ENCODE data around the gene CBLN3.

Gene CBLN3

DNA sequence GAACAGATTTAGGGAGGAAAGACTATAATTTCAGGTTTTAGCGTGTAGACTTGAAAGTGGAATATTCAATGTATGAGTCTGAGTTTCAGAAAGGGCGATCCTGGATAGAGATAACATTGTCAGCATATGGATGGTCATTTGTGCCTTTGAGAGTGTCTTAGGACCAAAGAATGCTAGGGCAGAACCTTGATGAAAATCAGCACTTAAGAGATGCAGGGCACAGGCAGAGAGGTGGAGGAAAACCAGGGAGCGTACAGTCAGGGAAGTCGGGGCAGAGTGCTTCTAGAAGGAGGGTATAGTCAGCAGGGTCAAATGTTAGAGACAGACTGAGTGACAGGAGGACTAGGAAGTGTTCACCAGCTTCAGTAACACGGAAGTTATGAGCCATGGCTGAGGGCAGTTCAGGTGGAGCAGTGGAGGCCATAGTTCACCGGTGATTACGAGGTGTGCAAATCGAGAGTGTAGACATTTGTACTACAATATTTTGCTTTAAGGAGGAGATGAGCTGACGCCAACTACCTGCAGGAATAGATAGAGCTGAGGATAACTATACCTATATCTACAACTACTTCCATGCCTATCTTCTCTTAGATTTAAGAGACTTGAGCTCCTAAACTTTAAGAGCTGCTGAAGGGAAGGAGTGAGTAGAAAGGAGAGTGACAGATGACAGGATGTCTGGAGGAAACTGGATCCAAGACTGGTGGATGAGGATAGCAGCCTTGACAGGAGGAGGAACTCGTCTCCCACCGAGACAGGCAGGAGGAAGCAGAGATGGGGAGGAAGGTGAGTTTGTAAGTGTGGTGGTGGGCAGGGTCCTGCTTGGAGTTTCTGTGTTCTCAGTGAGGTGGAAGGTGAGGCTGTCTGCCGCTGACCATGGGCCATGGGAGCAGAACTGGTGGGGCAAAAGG is 6.5 kb downstream of the CBLN3 start:
- Histone ChIP-seq H3K4me3 (ENCODE audit: extremely low read depth, insufficient read depth, low read length, poor library complexity, severe bottlenecking) (no peak overlapping the region), H3K36me3 (ENCODE audit: control insufficient read depth, insufficient read depth, low read length) (no peaks in the 10 kb centered on the region), H3K4me1 (ENCODE audit: control insufficient read depth, insufficient read depth, low read length, poor library complexity, severe bottlenecking) (no peaks in the 10 kb centered on the region), H3K9me3 (ENCODE audit: control insufficient read depth, low read length) (no peaks in the 10 kb centered on the region), H3K27ac (ENCODE audit: low read depth, low read length, severe bottlenecking) (no peak overlapping the region)
- WGBS, 2 experiments (ENCODE audit: insufficient coverage in 2 of 2), result 86 to 93% methylated on average over 7 to 10 of the region's 12 CpGs

DNA sequence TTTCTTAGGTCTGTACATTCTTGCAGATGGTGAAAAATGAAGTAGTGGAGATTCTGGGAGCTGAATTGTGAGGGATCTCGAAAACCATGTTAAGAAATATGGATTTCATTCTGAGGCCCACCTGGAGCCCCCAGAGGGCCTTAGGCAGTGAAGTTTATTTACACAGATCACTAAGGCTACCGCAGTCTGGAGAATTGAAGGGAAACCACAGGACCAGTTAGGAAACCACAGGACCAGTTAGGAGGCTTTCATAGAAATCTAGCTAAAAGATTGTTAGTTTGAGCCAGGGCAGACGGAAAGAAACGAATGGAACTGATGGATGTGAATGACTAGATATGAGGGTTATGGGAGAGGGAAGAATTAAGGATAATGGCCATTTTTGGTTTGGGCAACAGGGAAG is 7.2 kb downstream of the CBLN3 start:
- H3K9me3 ChIP-seq (ENCODE audit: control insufficient read depth, low read length), result no peaks in the 10 kb centered on the region
- H3K27ac ChIP-seq (ENCODE audit: low read depth, low read length, severe bottlenecking), result no peak overlapping the region
- WGBS, 2 experiments (ENCODE audit: insufficient coverage in 2 of 2), result 93 to 98% methylated on average over 4 of the region's 4 CpGs
- no peak overlapping the region for H3K4me3 ChIP-seq (ENCODE audit: extremely low read depth, insufficient read depth, low read length, poor library complexity, severe bottlenecking)
- H3K4me1 ChIP-seq (ENCODE audit: control insufficient read depth, insufficient read depth, low read length, poor library complexity, severe bottlenecking), result no peaks in the 10 kb centered on the region
- H3K36me3 ChIP-seq (ENCODE audit: control insufficient read depth, insufficient read depth, low read length), result no peaks in the 10 kb centered on the region

DNA sequence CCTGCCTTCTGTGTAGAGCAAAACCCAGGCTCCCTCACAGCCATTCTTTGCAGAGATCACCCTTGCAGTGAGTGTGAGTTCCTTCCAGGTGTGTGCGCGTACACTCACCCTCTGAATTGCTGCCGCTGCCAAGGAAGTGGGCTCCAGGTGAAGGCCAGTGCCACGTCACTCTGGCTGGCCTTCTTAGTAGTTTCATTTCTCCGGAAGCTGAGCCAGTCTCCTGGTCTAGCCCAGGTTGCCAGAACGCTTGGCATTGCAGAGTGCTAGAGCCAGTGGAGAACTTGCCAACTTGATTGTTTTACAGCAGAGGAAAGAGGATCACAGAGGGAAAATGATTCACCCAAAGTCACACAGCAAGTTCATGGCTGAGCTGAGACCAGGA is 11.0 kb downstream of the CBLN3 start:
- WGBS, 2 experiments (ENCODE audit: insufficient coverage in 2 of 2), result 90 to 95% methylated on average over 3 to 6 of the region's 6 CpGs
- Histone ChIP-seq H3K36me3 (ENCODE audit: control insufficient read depth, insufficient read depth, low read length) (peaks cover 12% of the 10 kb centered on the region), H3K4me1 (ENCODE audit: control insufficient read depth, insufficient read depth, low read length, poor library complexity, severe bottlenecking) (no peaks in the 10 kb centered on the region), H3K27ac (ENCODE audit: low read depth, low read length, severe bottlenecking) (no peak overlapping the region), H3K9me3 (ENCODE audit: control insufficient read depth, low read length) (no peaks in the 10 kb centered on the region), H3K4me3 (ENCODE audit: extremely low read depth, insufficient read depth, low read length, poor library complexity, severe bottlenecking) (no peak overlapping the region)

DNA sequence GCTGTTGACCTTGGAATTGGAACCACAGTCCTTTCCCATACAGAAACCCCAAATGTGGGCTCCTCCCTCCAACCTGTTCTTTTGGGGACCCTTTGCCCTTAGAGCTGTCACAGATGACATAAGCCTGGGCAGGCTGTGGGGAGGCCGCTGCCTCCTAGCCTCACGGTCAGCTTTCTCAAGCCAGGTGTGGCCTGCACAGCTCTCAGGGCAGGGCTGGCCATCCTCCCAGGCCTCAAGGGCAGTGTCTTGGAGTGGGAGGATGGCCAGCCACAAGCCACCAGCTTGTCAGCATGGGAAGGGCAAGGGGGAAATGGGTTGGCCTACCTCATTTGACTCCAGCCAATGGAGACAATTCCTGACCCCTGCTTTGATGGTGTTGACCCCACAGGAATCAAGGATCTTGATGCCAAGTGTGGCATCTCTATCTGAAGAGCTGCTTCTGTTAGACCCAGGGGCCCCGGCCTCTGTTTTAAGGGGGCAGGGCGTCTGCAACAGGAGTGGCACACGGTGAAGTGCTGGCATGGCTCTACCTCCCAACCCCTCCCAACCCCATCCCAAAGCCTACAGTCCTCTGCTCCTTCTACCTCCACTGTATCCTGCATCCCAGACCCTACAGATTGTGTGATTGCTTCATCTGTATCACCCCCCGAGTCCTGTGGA is 11.5 kb downstream of the CBLN3 start:
- Histone ChIP-seq H3K4me3 (ENCODE audit: extremely low read depth, insufficient read depth, low read length, poor library complexity, severe bottlenecking) (no peak overlapping the region), H3K9me3 (ENCODE audit: control insufficient read depth, low read length) (no peaks in the 10 kb centered on the region), H3K27ac (ENCODE audit: low read depth, low read length, severe bottlenecking) (no peak overlapping the region), H3K4me1 (ENCODE audit: control insufficient read depth, insufficient read depth, low read length, poor library complexity, severe bottlenecking) (no peaks in the 10 kb centered on the region), H3K36me3 (ENCODE audit: control insufficient read depth, insufficient read depth, low read length) (peaks cover 17% of the 10 kb centered on the region)
- 87 to 93% methylated on average over 5 to 6 of the region's 6 CpGs for WGBS, 2 experiments (ENCODE audit: insufficient coverage in 2 of 2)

DNA sequence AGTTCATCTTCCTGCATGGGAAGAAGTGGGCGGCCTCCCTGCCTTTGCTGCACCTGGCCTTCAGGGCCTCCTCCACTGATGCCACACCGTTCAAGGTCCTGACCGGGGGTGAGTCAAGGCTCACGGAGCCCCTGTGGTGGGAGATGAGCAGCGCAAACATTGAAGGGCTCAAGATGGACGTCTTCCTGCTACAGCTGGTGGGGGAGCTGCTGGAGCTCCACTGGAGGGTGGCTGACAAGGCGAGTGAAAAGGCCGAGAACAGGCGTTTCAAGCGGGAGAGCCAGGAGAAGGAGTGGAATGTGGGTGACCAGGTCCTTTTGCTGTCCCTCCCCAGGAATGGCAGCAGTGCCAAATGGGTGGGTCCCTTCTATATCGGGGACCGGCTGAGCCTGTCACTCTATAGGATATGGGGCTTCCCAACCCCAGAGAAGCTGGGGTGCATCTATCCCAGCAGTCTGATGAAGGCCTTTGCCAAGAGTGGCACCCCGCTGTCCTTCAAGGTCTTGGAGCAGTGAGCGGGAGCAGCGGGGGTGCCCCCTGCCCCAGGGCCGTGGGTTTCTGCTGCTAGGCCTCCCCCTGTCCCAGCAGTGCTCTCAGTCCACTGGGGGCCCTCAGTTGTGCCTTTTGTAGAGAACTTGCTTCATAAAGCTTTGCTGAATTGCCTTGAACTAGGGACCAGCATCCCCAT is 12.4 kb downstream of the CBLN3 start:
- no peaks in the 10 kb centered on the region for H3K9me3 ChIP-seq (ENCODE audit: control insufficient read depth, low read length)
- no peaks in the 10 kb centered on the region for H3K4me1 ChIP-seq (ENCODE audit: control insufficient read depth, insufficient read depth, low read length, poor library complexity, severe bottlenecking)
- no peak overlapping the region for H3K4me3 ChIP-seq (ENCODE audit: extremely low read depth, insufficient read depth, low read length, poor library complexity, severe bottlenecking)
- WGBS, 2 experiments (ENCODE audit: insufficient coverage in 2 of 2), result 89 to 97% methylated on average over 16 of the region's 16 CpGs
- no peak overlapping the region for H3K27ac ChIP-seq (ENCODE audit: low read depth, low read length, severe bottlenecking)
- peaks cover 24% of the 10 kb centered on the region for H3K36me3 ChIP-seq (ENCODE audit: control insufficient read depth, insufficient read depth, low read length)

DNA sequence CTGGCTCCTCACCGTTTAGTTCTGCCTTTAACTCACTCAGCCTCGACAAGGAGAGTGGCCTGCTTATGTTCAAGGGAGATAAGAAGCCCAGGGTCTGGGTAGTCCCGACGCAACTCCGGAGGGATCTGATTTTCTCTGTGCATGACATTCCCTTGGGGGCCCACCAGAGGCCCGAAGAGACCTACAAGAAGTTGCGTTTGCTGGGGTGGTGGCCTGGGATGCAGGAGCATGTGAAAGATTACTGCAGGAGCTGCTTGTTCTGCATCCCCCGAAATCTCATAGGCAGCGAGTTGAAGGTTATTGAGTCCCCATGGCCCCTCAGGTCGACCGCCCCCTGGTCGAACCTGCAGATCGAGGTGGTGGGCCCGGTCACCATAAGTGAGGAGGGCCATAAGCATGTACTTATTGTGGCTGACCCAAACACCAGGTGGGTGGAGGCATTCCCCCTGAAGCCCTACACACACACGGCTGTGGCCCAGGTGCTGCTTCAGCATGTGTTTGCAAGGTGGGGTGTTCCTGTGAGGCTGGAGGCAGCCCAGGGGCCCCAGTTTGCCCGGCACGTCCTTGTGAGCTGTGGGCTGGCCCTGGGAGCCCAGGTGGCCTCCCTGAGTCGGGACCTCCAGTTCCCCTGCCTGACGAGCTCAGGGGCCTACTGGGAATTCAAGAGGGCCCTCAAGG is 13.1 kb downstream of the CBLN3 start:
- WGBS, 2 experiments (ENCODE audit: insufficient coverage in 2 of 2), result 94% methylated on average over 18 of the region's 19 CpGs
- no peaks in the 10 kb centered on the region for H3K4me1 ChIP-seq (ENCODE audit: control insufficient read depth, insufficient read depth, low read length, poor library complexity, severe bottlenecking)
- H3K36me3 ChIP-seq (ENCODE audit: control insufficient read depth, insufficient read depth, low read length), result peaks cover 30% of the 10 kb centered on the region
- no peak overlapping the region for H3K27ac ChIP-seq (ENCODE audit: low read depth, low read length, severe bottlenecking)
- no peaks in the 10 kb centered on the region for H3K9me3 ChIP-seq (ENCODE audit: control insufficient read depth, low read length)
- H3K4me3 ChIP-seq (ENCODE audit: extremely low read depth, insufficient read depth, low read length, poor library complexity, severe bottlenecking), result no peak overlapping the region

DNA sequence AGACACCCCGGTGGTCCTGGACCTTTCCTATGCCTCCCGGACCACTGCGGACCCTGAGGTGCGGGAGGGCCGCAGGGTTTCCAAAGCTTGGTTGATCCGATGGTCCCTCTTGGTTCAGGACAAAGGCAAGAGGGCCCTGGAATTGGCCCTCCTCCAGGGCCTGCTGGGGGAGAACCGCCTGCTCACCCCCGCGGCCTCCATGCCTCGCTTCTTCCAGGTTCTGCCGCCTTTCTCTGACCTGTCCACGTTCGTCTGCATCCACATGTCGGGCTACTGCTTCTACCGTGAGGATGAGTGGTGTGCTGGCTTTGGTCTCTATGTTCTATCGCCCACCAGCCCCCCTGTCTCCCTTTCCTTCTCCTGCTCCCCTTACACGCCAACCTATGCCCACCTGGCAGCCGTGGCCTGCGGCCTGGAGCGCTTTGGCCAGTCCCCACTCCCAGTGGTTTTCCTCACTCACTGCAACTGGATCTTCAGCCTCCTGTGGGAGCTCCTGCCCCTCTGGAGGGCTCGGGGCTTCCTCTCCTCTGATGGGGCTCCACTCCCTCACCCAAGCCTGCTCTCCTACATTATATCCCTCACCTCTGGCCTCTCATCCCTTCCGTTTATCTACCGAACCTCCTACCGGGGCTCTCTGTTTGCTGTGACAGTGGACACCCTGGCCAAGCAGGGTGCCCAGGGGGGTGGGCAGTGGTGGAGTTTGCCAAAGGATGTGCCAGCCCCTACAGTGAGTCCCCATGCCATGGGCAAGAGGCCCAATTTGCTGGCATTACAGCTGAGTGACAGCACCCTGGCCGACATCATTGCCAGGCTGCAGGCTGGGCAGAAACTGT is 13.8 kb downstream of the CBLN3 start:
- 95% methylated on average over 19 of the region's 25 CpGs for WGBS, 2 experiments (ENCODE audit: insufficient coverage in 2 of 2)
- peaks cover 36% of the 10 kb centered on the region for H3K36me3 ChIP-seq (ENCODE audit: control insufficient read depth, insufficient read depth, low read length)
- no peak overlapping the region for H3K27ac ChIP-seq (ENCODE audit: low read depth, low read length, severe bottlenecking)
- no peaks in the 10 kb centered on the region for H3K9me3 ChIP-seq (ENCODE audit: control insufficient read depth, low read length)
- H3K4me1 ChIP-seq (ENCODE audit: control insufficient read depth, insufficient read depth, low read length, poor library complexity, severe bottlenecking), result no peaks in the 10 kb centered on the region
- H3K4me3 ChIP-seq (ENCODE audit: extremely low read depth, insufficient read depth, low read length, poor library complexity, severe bottlenecking), result no peak overlapping the region

DNA sequence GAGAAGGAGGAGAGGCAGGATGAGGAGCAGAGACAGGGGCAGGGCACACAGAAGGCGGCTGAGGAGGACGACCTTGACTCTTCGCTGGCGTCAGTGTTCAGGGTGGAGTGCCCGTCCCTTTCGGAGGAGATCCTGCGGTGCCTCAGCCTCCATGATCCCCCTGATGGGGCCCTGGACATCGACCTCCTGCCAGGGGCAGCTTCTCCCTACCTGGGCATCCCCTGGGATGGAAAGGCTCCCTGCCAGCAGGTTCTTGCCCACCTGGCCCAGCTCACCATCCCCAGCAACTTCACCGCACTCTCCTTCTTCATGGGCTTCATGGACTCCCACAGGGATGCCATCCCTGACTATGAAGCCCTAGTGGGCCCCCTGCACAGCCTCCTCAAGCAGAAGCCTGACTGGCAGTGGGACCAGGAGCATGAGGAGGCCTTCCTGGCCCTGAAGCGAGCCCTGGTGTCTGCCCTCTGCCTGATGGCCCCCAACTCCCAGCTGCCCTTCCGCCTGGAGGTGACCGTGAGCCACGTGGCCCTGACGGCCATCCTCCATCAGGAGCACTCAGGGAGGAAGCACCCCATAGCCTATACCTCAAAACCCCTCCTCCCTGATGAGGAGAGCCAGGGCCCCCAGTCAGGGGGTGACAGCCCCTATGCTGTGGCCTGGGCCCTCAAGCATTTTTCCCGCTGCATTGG is 14.6 kb downstream of the CBLN3 start:
- Histone ChIP-seq H3K9me3 (ENCODE audit: control insufficient read depth, low read length) (no peaks in the 10 kb centered on the region), H3K4me3 (ENCODE audit: extremely low read depth, insufficient read depth, low read length, poor library complexity, severe bottlenecking) (no peak overlapping the region), H3K27ac (ENCODE audit: low read depth, low read length, severe bottlenecking) (no peak overlapping the region), H3K36me3 (ENCODE audit: control insufficient read depth, insufficient read depth, low read length) (peaks cover 36% of the 10 kb centered on the region), H3K4me1 (ENCODE audit: control insufficient read depth, insufficient read depth, low read length, poor library complexity, severe bottlenecking) (no peaks in the 10 kb centered on the region)
- WGBS, 2 experiments (ENCODE audit: insufficient coverage in 2 of 2), result 92 to 93% methylated on average over 13 of the region's 15 CpGs

DNA sequence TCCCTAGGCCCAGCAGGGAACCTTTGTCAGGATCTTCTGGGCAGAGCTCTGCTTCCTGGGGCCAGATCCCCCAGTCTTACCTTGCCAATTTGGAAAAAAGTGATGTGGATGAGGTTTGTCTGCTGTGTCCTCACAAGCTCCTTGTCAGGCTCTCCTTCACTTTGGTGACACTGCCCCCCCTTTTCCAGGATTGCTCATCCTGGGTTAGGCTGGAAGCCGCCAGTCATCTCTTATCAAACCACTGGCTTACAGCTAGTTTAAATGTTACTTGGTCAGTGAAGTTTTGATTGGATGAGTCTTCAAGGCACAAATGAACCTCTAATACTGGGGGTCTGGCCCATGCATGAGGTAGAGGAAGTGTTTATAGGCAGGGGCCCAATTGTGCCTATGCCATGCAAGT is 15.4 kb downstream of the CBLN3 start:
- no peaks in the 10 kb centered on the region for H3K9me3 ChIP-seq (ENCODE audit: control insufficient read depth, low read length)
- WGBS, 2 experiments (ENCODE audit: insufficient coverage in 2 of 2), result no CpG with 5 or more reads among the region's 1 CpG
- H3K4me1 ChIP-seq (ENCODE audit: control insufficient read depth, insufficient read depth, low read length, poor library complexity, severe bottlenecking), result no peaks in the 10 kb centered on the region
- H3K36me3 ChIP-seq (ENCODE audit: control insufficient read depth, insufficient read depth, low read length), result peaks cover 41% of the 10 kb centered on the region
- H3K27ac ChIP-seq (ENCODE audit: low read depth, low read length, severe bottlenecking), result no peak overlapping the region
- no peak overlapping the region for H3K4me3 ChIP-seq (ENCODE audit: extremely low read depth, insufficient read depth, low read length, poor library complexity, severe bottlenecking)

Measured in mesodermal cell (in vitro differentiated cells).